GM23338 (cell line): ENCODE results near the gene SIGLEC9. TPM values are rescaled to one million over a fixed set of nuclear protein-coding genes. Genes with fewer than 3 reads are reported as not detected.

ENCODE experiments used
- ATAC-seq: fragments of 200-7000 bp; cut with Tn5 transposase; 3 replicates; pipeline ENCODE4 v1.9.1; 2020
- DNase-seq: peaks from one replicate; pipeline ENCODE4 v3.0.0-alpha.2; 2015; ENCODE audit warnings: low spot score
- H2AFZ ChIP-seq: fragments of 200-600 bp; sonication (generic); 2 replicates; pipeline ENCODE4 v1.8.0; 2016; ENCODE audit warnings: antibody characterized with exemption, mild to moderate bottlenecking, moderate library complexity
- H3F3A ChIP-seq: fragments of 200-600 bp; sonication (generic); replicated peaks from 2 replicates; pipeline ENCODE4 v1.8.0; 2017; ENCODE audit warnings: antibody characterized with exemption, mixed run types, low read depth
- H3K27ac ChIP-seq: fragments of 200-600 bp; sonication (generic); 2 replicates; pipeline ENCODE4 v1.6.1; 2016; ENCODE audit warnings: low read depth
- H3K27me3 ChIP-seq: fragments of 200-600 bp; sonication (generic); 2 replicates; pipeline ENCODE4 v1.8.0; 2016; ENCODE audit warnings: mild to moderate bottlenecking, mixed run types, moderate library complexity; ENCODE audit not compliant: insufficient read depth
- H3K36me3 ChIP-seq: fragments of 200-600 bp; sonication (generic); 2 replicates; pipeline ENCODE4 v1.8.0; 2016; ENCODE audit warnings: mild to moderate bottlenecking; ENCODE audit not compliant: insufficient read depth
- H3K4me1 ChIP-seq: fragments of 200-600 bp; sonication (generic); 2 replicates; pipeline ENCODE4 v1.8.0; 2016; ENCODE audit warnings: mild to moderate bottlenecking, moderate library complexity; ENCODE audit not compliant: insufficient read depth
- H3K4me2 ChIP-seq: fragments of 200-600 bp; sonication (generic); 2 replicates; pipeline ENCODE4 v1.7.1; 2017; ENCODE audit warnings: mixed run types
- H3K4me3 ChIP-seq: fragments of 200-600 bp; sonication (generic); 2 replicates; pipeline ENCODE4 v1.6.1; 2016; ENCODE audit warnings: mixed run types
- H3K79me2 ChIP-seq: fragments of 200-600 bp; sonication (generic); replicated peaks from 2 replicates; pipeline ENCODE4 v1.8.0; 2017; ENCODE audit warnings: mild to moderate bottlenecking; ENCODE audit not compliant: insufficient read depth
- H3K9me2 ChIP-seq: fragments of 200-600 bp; sonication (generic); 2 replicates; pipeline ENCODE4 v1.8.0; 2017; ENCODE audit not compliant: insufficient read depth
- H4K20me1 ChIP-seq: fragments of 200-600 bp; sonication (generic); replicated peaks from 2 replicates; pipeline ENCODE4 v1.8.0; 2017; ENCODE audit warnings: mild to moderate bottlenecking; ENCODE audit not compliant: insufficient read depth
- H3K27ac Mint-ChIP-seq: 2 replicates; pipeline ENCODE4 v1.8.0; 2020; ENCODE audit warnings: inconsistent platforms, mild to moderate bottlenecking, moderate library complexity, mixed read lengths
- H3K27me3 Mint-ChIP-seq: 3 replicates; pipeline ENCODE4 v1.8.0; 2022; ENCODE audit warnings: low read depth, mild to moderate bottlenecking, moderate library complexity, mixed read lengths, inconsistent platforms; ENCODE audit not compliant: insufficient read depth, poor library complexity
- H3K36me3 Mint-ChIP-seq: 3 replicates; pipeline ENCODE4 v1.8.0; 2021; ENCODE audit warnings: low read depth, mild to moderate bottlenecking, inconsistent platforms, moderate library complexity, mixed read lengths
- H3K4me1 Mint-ChIP-seq: 3 replicates; pipeline ENCODE4 v1.8.0; 2020; ENCODE audit warnings: mild to moderate bottlenecking, inconsistent platforms, mixed read lengths
- H3K4me3 Mint-ChIP-seq: 3 replicates; pipeline ENCODE4 v1.8.0; 2021; ENCODE audit warnings: moderate library complexity, mild to moderate bottlenecking, inconsistent platforms, mixed read lengths
- H3K9me3 Mint-ChIP-seq: 3 replicates; pipeline ENCODE4 v1.8.0; 2020; ENCODE audit warnings: moderate library complexity, mild to moderate bottlenecking, inconsistent platforms, mixed read lengths
- CTCF ChIP-seq, 2 experiments: fragments of 200-600 bp in 1 of 2; sonication (generic) in 1 of 2; conservative IDR thresholded peaks; 2 replicates each; pipeline versions ENCODE4 v1.5.1 to v1.6.1; 2016 to 2017; ENCODE audit warnings: antibody characterized with exemption in 2 of 2, low read depth in 2 of 2, mild to moderate bottlenecking in 2 of 2, moderate library complexity in 1 of 2
- EZH2 ChIP-seq: fragments of 200-600 bp; sonication (generic); IDR thresholded peaks from one replicate; pipeline ENCODE4 v1.8.0; 2017; ENCODE audit warnings: antibody characterized with exemption, mild to moderate bottlenecking, low read depth; ENCODE audit not compliant: unreplicated experiment
- EZH2phosphoT487 ChIP-seq: fragments of 200-600 bp; sonication (generic); IDR thresholded peaks from one replicate; pipeline ENCODE4 v1.8.1; 2018; ENCODE audit warnings: antibody characterized with exemption; ENCODE audit not compliant: unreplicated experiment
- JUNB ChIP-seq: IDR thresholded peaks from one replicate; pipeline ENCODE4 v1.6.1; 2016; ENCODE audit warnings: antibody characterized with exemption; ENCODE audit not compliant: unreplicated experiment
- NANOG ChIP-seq: IDR thresholded peaks from 2 replicates; pipeline ENCODE4 v1.6.1; 2016; ENCODE audit warnings: antibody characterized with exemption, borderline replicate concordance
- STAT1 ChIP-seq: IDR thresholded peaks from one replicate; pipeline ENCODE4 v1.6.1; 2016; ENCODE audit warnings: antibody characterized with exemption; ENCODE audit not compliant: unreplicated experiment
- ZNF331 ChIP-seq: fragments of 250-450 bp; sonication (Bioruptor Pico); IDR thresholded peaks from 2 replicates; pipeline ENCODE4 v1.5.0; 2020; ENCODE audit warnings: low read depth, mild to moderate bottlenecking, moderate library complexity
- ZNF462 ChIP-seq: fragments of 250-450 bp; sonication (Bioruptor Pico); IDR thresholded peaks from 2 replicates; pipeline ENCODE4 v1.5.0; 2020; ENCODE audit warnings: mild to moderate bottlenecking, moderate library complexity
- polyA plus RNA-seq: library from polyadenylated mRNA; unstranded; fragments of >200 nt; fragmentation: Nextera tagmentation; extraction: Ambion mirVana; gene quantifications from 2 replicates; pipeline ENCODE4 v1.2.1, GENCODE V29; 2016
- total RNA-seq: library from RNA; depleted of rRNA; stranded (reverse); fragments of >200 nt; shearing (Covaris generic); gene quantifications from 2 replicates; pipeline ENCODE4 v1.2.3, GENCODE V29; 2014

SIGLEC9 gene
- total and polyA plus RNA-seq, 2 experiments from 2014 or later = not detected

- TF ChIP-seq ZNF462 (CRISPR knock-in tag) (no peak), EZH2 (no peak), JUNB (no peak), EZH2phosphoT487 (no peak)
These were observed 5.6 kb upstream of the SIGLEC9 start (continued) for GRCh38 chr19:51119101-51119500.

- H3K27ac Mint-ChIP-seq = peak overlapping the region; percentile 81; the same call in 1 of the 2 replicates
- H3K4me2 ChIP-seq = no peak overlapping the region
- H3K27ac ChIP-seq = no peak overlapping the region
- H3K36me3 Mint-ChIP-seq = no peaks in the 10 kb centered on the region; the same call in 2 of the 3 replicates
- no peaks in the 10 kb centered on the region for H3K36me3 ChIP-seq
- H3K4me3 Mint-ChIP-seq = no peak overlapping the region
- no peaks in the 10 kb centered on the region for H3K4me1 ChIP-seq
- H3K27me3 ChIP-seq = no peaks in the 10 kb centered on the region
- peaks cover 4% of the 10 kb centered on the region; the same call in 2 of the 3 replicates for H3K4me1 Mint-ChIP-seq
- H2AFZ ChIP-seq = 0 out of 2 replicates have a peak overlapping the region, but pooled peaks have one; percentile 52
- no peak overlapping the region for H3K4me3 ChIP-seq
- no peaks in the 10 kb centered on the region for H3F3A ChIP-seq
- DNase-seq = no peak
- H3K27me3 Mint-ChIP-seq = peaks cover 11% of the 10 kb centered on the region
- H3K9me2 ChIP-seq = no peaks in the 10 kb centered on the region
- ATAC-seq = no peak
- H3K79me2 ChIP-seq = no peaks in the 10 kb centered on the region
- H3K9me3 Mint-ChIP-seq = no peaks in the 10 kb centered on the region; the same call in 1 of the 3 replicates
- no peaks in the 10 kb centered on the region for H4K20me1 ChIP-seq
- TF ChIP-seq NANOG (no peak), STAT1 (no peak), CTCF (conservative IDR thresholded peaks at IDR 0.05; ENCODE audit: low read depth in 2 of 2) (no peak), ZNF462 (CRISPR knock-in tag) (no peak), ZNF331 (no peak), JUNB (no peak)
These were observed 5.1 kb upstream of the SIGLEC9 start for GRCh38 chr19:51119611-51120010.
